ENCODE measurements around the gene TRIM10. TPM values are rescaled to one million over a fixed set of nuclear protein-coding genes. Genes with fewer than 3 reads are reported as not detected.

Gene TRIM10
- total RNA-seq, 2 donors from 2014 or later = 0.39 TPM; not detected in 1

DNA sequence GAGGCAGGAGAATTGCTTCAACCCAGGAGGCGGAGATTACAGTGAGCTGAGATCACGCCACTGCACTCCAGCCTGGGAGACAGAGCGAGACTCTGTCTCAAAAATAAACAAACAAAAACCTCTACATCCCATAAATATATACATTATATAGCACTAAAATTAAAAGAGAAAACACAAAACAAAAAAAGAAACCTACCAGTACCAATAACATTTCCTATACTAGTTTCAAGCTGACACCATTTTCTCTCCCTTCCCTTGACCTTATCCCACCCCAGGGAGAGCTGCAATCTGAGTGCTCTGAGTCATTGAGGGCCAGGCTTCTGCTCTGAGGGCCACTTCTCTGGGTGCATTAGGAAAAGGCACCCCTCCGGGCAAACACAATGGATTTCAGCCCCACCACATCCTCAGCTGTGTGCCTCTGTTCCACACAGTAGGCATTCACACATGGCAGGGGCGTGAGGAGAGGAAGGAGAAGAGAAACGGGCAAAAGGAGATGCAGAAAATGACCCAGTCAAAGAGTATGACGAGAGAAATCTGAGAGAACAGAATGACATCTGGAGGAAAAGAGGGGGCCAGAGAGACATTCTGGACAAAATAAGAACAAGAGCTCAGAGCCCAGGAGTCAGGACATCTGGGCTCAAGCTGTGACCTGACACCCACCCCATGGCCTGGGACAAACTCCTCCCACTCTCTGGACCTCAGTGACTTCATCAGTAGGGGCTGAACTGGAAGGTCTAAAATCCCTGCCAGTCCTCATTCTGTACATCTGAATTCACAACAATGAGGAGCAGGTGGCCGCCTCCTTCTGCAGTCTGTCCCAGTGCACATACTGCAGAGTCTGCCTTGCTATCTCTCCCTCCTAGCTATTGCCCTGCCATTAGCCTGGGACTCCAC, 34.0 kb upstream of the TRIM10 start:
- no peak overlapping the region for H3K4me3 Mint-ChIP-seq
- peaks cover 6 to 17% of the 10 kb centered on the region in 2 donors for H3K36me3 Mint-ChIP-seq (ENCODE audit: insufficient read depth in 2 of 2)

DNA sequence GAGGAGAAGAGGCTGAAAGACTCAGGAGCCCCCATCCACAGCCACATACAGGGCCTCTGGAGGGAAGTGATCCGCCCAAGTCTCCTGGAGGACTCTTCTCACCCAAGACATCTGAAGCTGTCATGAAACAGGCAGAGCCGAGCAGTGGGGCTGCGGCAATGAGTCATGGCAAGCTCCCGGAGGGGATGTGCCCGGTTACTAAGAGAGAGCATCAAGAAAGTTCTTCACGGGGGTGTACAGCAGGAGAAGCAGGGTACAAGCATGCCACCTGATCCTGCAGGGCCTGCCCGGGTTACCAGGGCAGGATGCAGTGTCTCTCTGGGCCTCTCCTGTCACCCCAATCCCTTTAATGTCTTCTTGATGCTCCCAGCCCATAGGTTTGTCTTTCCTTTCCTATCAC, 31.1 kb upstream of the TRIM10 start:
- peaks cover 2 to 21% of the 10 kb centered on the region in 2 donors for H3K36me3 Mint-ChIP-seq (ENCODE audit: insufficient read depth in 2 of 2)
- ATAC-seq (replicated peaks in 1 of 2) (no peak), DNase-seq (no peak)
- no peak overlapping the region for H3K27ac Mint-ChIP-seq
- H3K4me3 Mint-ChIP-seq = no peak overlapping the region
- no peaks in the 10 kb centered on the region for H3K27me3 Mint-ChIP-seq (ENCODE audit: low read depth)
- no peaks in the 10 kb centered on the region for H3K4me1 Mint-ChIP-seq (ENCODE audit: low read depth)
- H3K9me3 Mint-ChIP-seq = no peaks in the 10 kb centered on the region

More for the DNA sequence above, 34.0 kb upstream of the TRIM10 start:
- Mint-ChIP-seq H3K9me3 (no peaks in the 10 kb centered on the region), H3K27ac (no peak overlapping the region), H3K27me3 (ENCODE audit: low read depth) (no peaks in the 10 kb centered on the region), H3K4me1 (ENCODE audit: low read depth) (no peaks in the 10 kb centered on the region)
- ATAC-seq (replicated peaks in 1 of 2) (no peak), DNase-seq (no peak)

DNA sequence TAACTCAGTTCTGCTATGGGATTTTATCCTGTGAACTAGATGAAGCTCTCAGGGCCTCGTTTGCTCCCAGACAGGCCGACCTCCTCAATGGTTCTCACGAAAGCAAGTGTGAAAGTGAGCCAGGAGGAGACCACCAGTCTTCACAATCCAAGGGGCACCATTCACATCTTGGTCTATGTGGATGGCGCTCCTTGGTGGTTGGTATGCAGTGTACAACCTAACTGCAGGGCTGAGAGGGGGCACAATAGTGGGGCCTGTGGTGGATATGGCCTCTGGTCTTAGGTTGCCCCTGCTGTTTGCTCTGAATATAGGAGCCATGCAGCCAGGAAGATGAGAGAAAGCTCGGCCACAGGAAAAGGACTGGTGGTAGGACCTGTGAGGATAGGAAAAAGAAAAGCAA, 27.5 kb upstream of the TRIM10 start:
- H3K27ac Mint-ChIP-seq = no peak overlapping the region
- no peaks in the 10 kb centered on the region for H3K27me3 Mint-ChIP-seq (ENCODE audit: low read depth)
- H3K36me3 Mint-ChIP-seq (ENCODE audit: insufficient read depth in 2 of 2) = peaks cover 2 to 20% of the 10 kb centered on the region in 2 donors
- no peaks in the 10 kb centered on the region for H3K4me1 Mint-ChIP-seq (ENCODE audit: low read depth)
- no peak for ATAC-seq (replicated peaks in 1 of 2)
- no peaks in the 10 kb centered on the region for H3K9me3 Mint-ChIP-seq
- no peak for DNase-seq
- no peak overlapping the region for H3K4me3 Mint-ChIP-seq

DNA sequence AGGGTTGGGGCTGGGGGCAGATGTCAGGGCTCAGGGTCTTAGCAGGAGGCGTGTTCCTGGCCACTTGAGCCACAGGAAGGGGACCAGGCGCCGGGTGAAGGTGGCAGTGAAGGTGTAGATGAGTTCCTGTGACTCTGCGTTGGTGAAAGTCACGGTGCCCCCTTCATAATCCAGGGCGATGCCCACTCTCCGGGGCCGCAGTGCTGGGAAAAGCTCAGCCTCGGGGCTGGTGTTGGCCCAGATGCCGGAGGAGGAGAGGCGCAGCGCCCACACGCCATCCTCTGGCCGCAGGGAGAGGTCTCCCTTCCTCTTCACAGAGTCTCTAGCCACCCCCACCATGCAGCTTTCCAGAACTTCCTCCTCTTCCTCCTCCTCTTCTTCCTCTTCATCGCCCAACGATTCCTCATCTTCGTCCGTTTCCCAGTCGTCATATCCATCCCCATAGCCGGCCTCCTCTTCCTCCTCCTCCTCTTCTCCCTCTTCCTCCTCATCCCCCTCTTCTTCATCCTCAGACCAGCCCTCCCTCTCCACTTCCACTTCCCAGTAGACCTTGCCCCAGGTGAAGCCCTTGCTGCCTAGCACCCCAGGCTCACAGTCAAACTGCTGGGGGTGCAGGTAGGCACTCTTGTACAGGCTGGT, 25.0 kb upstream of the TRIM10 start:
- no peaks in the 10 kb centered on the region for H3K4me1 Mint-ChIP-seq (ENCODE audit: low read depth)
- no peaks in the 10 kb centered on the region for H3K27me3 Mint-ChIP-seq (ENCODE audit: low read depth)
- H3K4me3 Mint-ChIP-seq = no peak overlapping the region
- no peak for ATAC-seq (replicated peaks in 1 of 2)
- H3K9me3 Mint-ChIP-seq = no peaks in the 10 kb centered on the region
- peaks cover 2 to 20% of the 10 kb centered on the region in 2 donors for H3K36me3 Mint-ChIP-seq (ENCODE audit: insufficient read depth in 2 of 2)
- DNase-seq = no peak
- H3K27ac Mint-ChIP-seq = no peak overlapping the region

DNA sequence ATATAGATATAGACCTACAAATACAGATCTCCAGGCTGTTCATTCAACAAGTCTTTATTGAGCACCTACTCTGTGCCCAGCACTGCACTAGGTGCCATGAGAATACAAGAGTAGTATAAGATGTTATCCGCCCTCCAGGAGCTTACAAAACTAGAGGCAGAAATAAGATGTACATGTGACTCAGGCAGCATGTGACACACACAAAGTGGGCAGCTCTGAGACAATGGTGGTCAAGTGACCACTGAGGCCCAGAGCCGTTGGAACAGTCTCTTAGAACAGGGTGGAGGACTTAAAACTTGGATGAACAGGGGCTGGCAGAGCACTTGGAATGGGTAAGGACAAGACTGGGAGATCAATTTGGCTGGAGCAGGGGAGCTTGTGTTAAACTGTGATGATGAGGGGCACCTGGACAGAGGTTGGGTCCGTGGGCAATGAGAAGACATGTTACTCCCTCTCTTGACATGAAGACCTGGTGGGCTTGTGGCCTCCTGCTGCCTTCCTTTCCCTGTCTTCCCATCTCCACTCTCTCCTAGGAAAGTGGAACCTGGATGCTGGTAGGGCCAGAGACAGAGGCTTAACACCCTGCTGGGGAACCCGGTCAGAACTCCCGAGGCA, 23.5 kb upstream of the TRIM10 start:
- peaks cover 7 to 17% of the 10 kb centered on the region in 2 donors for H3K36me3 Mint-ChIP-seq (ENCODE audit: insufficient read depth in 2 of 2)
- peaks cover 0 to 2% of the 10 kb centered on the region in 2 donors for H3K9me3 Mint-ChIP-seq
- no peak for DNase-seq
- no peaks in the 10 kb centered on the region for H3K4me1 Mint-ChIP-seq (ENCODE audit: low read depth)
- no peak overlapping the region for H3K4me3 Mint-ChIP-seq
- no peak for ATAC-seq (replicated peaks in 1 of 2)
- H3K27ac Mint-ChIP-seq = no peak overlapping the region
- H3K27me3 Mint-ChIP-seq (ENCODE audit: low read depth) = peaks cover 4% of the 10 kb centered on the region

DNA sequence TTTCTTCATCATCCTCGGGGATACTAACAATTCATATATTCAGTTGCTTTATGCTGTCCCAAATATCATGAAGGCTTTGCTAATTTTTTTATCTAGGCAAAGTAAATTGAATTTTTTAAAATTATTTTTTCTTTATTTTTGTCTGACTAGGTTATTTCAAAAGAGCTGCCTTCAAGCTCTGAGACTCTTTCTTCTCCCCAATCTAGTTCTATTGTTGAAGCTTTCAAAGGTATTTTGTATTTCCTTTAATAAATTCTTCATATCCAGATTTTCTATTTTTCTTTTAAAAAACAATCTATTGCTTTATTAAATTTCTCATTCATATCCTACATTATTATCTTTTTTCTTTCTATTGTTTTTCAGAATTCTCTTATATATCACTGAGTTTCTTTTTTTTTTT, 19.1 kb upstream of the TRIM10 start:
- Mint-ChIP-seq H3K27me3 (ENCODE audit: low read depth) (peaks cover 44% of the 10 kb centered on the region), H3K4me1 (ENCODE audit: low read depth) (no peaks in the 10 kb centered on the region), H3K36me3 (ENCODE audit: insufficient read depth in 2 of 2) (peaks cover 2 to 7% of the 10 kb centered on the region in 2 donors), H3K4me3 (no peak overlapping the region), H3K9me3 (peaks cover 0 to 4% of the 10 kb centered on the region in 2 donors), H3K27ac (no peak overlapping the region)
- ATAC-seq (replicated peaks in 1 of 2) (no peak), DNase-seq (no peak)

DNA sequence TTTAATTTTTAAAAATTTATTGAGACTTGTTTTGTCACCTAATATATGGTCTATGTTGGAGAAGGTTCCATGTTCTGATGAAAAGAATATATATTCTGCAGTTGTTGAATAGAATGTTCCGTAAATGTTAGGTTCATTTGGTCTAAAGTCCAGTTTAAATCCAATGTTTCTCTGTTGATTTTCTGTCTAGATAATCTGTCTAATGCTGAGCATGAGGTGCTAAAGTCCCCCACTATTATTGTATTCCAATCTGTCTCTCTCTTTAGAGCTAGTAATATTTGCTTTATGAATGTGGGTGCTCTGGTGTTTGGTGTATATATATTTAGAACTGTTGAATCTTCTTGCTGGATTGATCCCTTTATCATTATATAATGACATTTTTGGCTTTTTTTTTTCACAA, 17.8 kb upstream of the TRIM10 start:
- DNase-seq = no peak
- Mint-ChIP-seq H3K27me3 (ENCODE audit: low read depth) (peaks cover 53% of the 10 kb centered on the region), H3K9me3 (peaks cover 0 to 4% of the 10 kb centered on the region in 2 donors), H3K4me3 (no peak overlapping the region), H3K4me1 (ENCODE audit: low read depth) (no peaks in the 10 kb centered on the region), H3K27ac (peak overlapping the region; percentile 54), H3K36me3 (ENCODE audit: insufficient read depth in 2 of 2) (peaks cover 2 to 7% of the 10 kb centered on the region in 2 donors)
- ATAC-seq (replicated peaks in 1 of 2) = no peak

DNA sequence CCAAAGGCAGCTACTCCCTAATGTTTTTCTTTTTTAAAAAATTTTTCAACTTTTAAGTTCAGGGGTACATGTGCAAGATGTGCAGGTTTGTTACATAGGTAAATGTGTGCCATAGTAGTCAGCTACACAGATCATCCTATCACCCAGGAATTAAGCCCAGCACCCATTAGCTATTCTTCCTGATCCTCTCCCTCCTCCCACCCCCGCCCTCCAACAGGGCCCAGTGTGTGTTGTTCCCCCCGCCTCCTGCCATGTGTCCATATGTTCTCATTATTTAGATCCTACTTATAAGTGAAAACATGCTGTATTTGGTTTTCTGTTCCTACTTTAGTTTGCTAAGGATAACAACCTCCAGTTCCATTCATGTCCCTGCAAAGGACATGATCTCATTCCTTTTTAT, 14.8 kb upstream of the TRIM10 start:
- DNase-seq = no peak
- H3K36me3 Mint-ChIP-seq (ENCODE audit: insufficient read depth in 2 of 2) = peaks cover 2 to 5% of the 10 kb centered on the region in 2 donors
- H3K4me1 Mint-ChIP-seq (ENCODE audit: low read depth) = peaks cover 6% of the 10 kb centered on the region
- no peak overlapping the region for H3K4me3 Mint-ChIP-seq
- peaks cover 0 to 2% of the 10 kb centered on the region in 2 donors for H3K9me3 Mint-ChIP-seq
- no peak for ATAC-seq (replicated peaks in 1 of 2)
- peaks cover 76% of the 10 kb centered on the region for H3K27me3 Mint-ChIP-seq (ENCODE audit: low read depth)
- H3K27ac Mint-ChIP-seq = no peak overlapping the region

DNA sequence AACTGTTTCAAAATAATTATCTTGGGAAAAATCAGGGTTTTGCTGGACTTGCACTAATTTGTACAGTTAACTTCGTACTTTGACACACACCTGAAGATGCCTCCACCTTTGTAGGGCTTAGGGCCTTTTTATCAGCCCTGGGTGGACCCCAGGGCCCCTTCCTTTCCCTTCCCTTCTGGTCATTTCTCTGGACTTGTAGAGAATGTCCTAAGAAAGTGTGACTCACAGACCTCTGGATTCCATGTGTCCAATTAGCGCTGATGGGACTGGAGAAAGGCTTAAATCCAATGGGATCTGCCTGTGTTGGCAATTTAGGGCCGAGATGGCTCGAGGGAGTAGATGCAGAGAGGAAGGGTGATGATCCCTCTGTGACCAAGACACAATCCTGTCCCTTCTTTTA, 11.7 kb upstream of the TRIM10 start:
- Mint-ChIP-seq H3K27ac (no peak overlapping the region), H3K9me3 (no peaks in the 10 kb centered on the region), H3K27me3 (ENCODE audit: low read depth) (peaks cover 85% of the 10 kb centered on the region), H3K4me1 (ENCODE audit: low read depth) (peaks cover 13% of the 10 kb centered on the region), H3K36me3 (ENCODE audit: insufficient read depth in 2 of 2) (no peaks in the 10 kb centered on the region), H3K4me3 (peak overlapping the region in 1 of 2 donors; percentile 27)
- no peak for ATAC-seq (replicated peaks in 1 of 2)
- DNase-seq = no peak

DNA sequence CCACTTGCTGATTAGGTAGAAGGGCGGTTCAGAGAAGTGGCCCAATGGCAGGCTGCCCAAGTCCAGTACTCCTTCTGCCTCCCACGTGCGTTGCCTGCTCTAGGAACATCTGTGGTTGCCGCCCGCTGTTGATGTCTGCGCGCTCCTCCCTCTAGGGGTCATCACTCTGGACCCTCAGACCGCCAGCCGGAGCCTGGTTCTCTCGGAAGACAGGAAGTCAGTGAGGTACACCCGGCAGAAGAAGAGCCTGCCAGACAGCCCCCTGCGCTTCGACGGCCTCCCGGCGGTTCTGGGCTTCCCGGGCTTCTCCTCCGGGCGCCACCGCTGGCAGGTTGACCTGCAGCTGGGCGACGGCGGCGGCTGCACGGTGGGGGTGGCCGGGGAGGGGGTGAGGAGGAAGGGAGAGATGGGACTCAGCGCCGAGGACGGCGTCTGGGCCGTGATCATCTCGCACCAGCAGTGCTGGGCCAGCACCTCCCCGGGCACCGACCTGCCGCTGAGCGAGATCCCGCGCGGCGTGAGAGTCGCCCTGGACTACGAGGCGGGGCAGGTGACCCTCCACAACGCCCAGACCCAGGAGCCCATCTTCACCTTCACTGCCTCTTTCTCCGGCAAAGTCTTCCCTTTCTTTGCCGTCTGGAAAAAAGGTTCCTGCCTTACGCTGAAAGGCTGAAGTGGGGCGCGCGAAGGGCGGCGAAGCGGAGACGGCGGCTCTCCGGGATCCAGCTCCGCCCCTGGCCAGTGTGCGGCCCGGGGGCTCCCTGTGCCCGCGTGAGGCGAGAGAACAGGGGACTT, 10.9 kb upstream of the TRIM10 start:
- H3K27ac Mint-ChIP-seq = no peak overlapping the region
- no peaks in the 10 kb centered on the region for H3K9me3 Mint-ChIP-seq
- DNase-seq (no peak), ATAC-seq (replicated peaks in 1 of 2) (peak; percentile 45 to 46)
- peak overlapping the region; percentile 34 to 53 for H3K4me3 Mint-ChIP-seq
- H3K27me3 Mint-ChIP-seq (ENCODE audit: low read depth) = peaks cover 81% of the 10 kb centered on the region
- peaks cover 21% of the 10 kb centered on the region for H3K4me1 Mint-ChIP-seq (ENCODE audit: low read depth)
- H3K36me3 Mint-ChIP-seq (ENCODE audit: insufficient read depth in 2 of 2) = no peaks in the 10 kb centered on the region

DNA sequence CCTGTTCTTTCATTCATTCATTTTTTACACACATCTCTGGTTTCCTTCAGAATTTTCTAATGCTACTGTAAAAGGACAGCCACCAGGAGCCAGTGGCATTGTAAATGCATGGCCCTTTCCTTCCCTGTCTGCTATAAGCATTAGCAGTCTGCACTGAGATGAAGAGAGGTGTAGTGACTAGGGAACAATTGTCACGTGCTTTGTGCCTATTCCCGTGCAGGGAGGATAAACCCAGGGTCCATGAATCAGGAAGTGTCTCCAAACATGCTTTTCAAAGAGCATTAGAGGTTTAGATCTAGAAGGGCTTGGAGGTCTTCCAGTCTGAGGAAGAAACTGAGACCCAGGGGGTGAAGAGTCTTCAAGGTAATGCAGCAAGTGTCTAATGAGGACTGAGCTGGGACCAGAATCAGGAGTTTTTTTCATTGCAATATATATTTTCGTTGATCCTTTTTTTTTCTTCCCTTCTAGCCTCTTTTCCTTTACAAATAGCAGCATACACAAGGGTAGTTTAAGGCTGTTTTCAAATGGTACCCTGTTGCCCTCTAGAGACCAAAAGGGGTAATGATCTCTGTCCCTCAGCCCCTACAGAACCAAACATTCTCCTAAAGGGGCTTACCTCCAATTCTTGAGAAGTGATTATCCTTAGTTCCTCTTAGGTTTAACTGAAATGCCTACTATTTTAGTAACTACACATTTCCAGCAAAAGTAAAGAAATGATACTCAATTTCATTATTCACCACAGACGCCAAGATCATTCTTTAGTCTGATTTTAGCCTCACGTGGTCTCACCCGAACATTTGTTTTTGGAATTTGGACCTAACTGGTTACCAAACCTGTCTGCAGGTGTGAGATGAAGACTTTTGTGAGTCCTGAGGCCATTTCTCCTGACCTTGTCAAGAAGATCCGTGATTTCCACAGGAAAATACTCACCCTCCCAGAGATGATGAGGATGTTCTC, 8.9 kb upstream of the TRIM10 start:
- H3K36me3 Mint-ChIP-seq (ENCODE audit: insufficient read depth in 2 of 2) = no peaks in the 10 kb centered on the region
- peak; percentile 19 to 34 for DNase-seq
- peak; percentile 74 to 78 for ATAC-seq (replicated peaks in 1 of 2)
- H3K4me3 Mint-ChIP-seq = no peak overlapping the region
- peaks cover 79% of the 10 kb centered on the region for H3K27me3 Mint-ChIP-seq (ENCODE audit: low read depth)
- H3K9me3 Mint-ChIP-seq = no peaks in the 10 kb centered on the region
- peaks cover 30% of the 10 kb centered on the region for H3K4me1 Mint-ChIP-seq (ENCODE audit: low read depth)
- H3K27ac Mint-ChIP-seq = no peak overlapping the region

DNA sequence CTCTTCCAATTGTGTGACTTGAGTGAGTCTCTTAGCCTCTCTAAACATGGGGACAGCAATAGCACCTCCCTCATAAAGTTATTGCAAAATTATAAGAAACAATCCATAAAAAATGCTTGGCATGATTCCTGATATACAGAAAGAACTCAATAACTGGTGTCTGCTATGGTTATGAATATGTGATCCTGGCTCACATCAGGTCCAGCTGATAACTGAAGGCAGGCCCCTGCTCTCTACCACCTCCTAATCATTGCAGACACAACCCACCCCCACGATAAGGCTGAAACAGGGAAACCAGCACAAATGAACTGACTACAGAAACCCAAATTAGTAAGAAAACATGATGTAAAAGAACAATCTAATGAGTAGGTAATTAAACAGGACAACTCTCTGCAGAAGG, 7.7 kb upstream of the TRIM10 start:
- Mint-ChIP-seq H3K9me3 (no peaks in the 10 kb centered on the region), H3K27me3 (ENCODE audit: low read depth) (peaks cover 77% of the 10 kb centered on the region), H3K27ac (no peak overlapping the region), H3K36me3 (ENCODE audit: insufficient read depth in 2 of 2) (no peaks in the 10 kb centered on the region), H3K4me3 (no peak overlapping the region), H3K4me1 (ENCODE audit: low read depth) (peaks cover 41% of the 10 kb centered on the region)
- no peak for ATAC-seq (replicated peaks in 1 of 2)
- DNase-seq = no peak
